A673 (cell line): ENCODE measurements around the gene PAPPA.

Experiments
- CTCF ChIP-seq: fragments of 300-800, 200-600 bp; sonication (generic); conservative IDR thresholded peaks from 2 replicates; pipeline ENCODE4 v1.5.1; 2017; ENCODE audit warnings: low read depth, mild to moderate bottlenecking, antibody characterized with exemption, low read length, moderate library complexity, mixed read lengths
- EZH2 ChIP-seq: fragments of 200-600 bp; sonication (generic); IDR thresholded peaks from 2 replicates; pipeline ENCODE4 v1.6.1; 2017; ENCODE audit warnings: borderline replicate concordance, low read depth, mild to moderate bottlenecking, mixed read lengths, antibody characterized with exemption, low read length; ENCODE audit not compliant: poor library complexity, severe bottlenecking

GRCh38 chr9:116316246-116316645, 162.7 kb downstream of the PAPPA start:
- TF ChIP-seq CTCF (no peak), EZH2 (no peak)
